Body of pancreas (tissue), 4 donors: ENCODE measurements around the gene CROCC.
"Not testable (repeated sequence)": the region's sequence is repeated elsewhere in the genome, so short reads cannot be mapped to it uniquely, and the experiment has no call there.

Experiments
- POLR2A ChIP-seq, 3 donors: fragments of 450-650 bp; IDR thresholded peaks; one replicate each; pipeline ENCODE4 v1.6.1; 2016; ENCODE audit warnings: antibody characterized with exemption in 3 of 3, mild to moderate bottlenecking in 2 of 3
- TF ChIP-seq, protein P1 (sequence below), 7 experiments: fragments of 450-650 bp in 4 of 7; fragments of 200-600 bp in 3 of 7; sonication (generic) in 3 of 7; IDR thresholded peaks; one replicate each; pipeline ENCODE4 v1.5.1; 2016 to 2019; ENCODE audit warnings: antibody characterized with exemption in 7 of 7

DNA sequence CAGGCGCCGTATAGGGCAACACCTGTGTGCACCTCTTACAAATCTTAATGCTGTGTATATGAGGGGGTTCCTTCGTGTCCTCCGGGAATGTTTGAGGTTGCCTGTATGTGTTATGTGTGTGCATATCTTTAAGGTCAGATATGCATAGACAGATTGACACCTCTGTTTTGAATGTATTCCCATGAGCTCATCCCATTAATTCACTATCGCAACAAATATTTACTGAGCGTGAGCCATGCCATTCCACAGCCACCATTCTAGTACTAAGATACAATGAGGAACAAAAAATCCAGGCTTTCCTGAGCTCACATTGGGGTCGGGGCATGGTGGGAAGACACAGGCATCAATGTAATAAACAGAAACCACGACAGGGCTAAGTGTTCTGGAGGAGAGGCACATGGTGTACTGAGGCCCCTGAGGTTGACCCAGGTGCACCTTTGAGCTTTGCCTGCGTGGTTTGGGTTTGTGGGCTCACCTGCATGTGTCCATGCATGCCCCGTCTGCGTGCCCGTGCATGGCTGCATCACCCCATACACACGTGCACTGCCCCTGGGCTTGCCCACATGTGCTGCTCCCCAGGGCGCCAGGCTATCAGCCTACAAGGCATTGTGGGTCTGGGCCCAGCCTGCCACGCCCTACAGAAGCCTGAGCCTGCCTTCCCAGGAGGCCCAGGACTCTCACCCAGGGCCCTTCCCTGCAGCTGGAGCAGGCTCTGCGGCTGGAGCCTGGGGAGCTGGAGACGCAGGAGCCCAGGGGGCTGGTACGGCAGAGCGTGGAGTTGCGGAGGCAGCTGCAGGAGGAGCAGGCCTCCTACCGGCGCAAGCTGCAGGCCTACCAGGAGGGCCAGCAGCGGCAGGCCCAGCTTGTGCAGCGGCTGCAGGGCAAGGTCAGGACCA is 7.7 kb downstream of the CROCC start:
- TF ChIP-seq, protein P1, sequence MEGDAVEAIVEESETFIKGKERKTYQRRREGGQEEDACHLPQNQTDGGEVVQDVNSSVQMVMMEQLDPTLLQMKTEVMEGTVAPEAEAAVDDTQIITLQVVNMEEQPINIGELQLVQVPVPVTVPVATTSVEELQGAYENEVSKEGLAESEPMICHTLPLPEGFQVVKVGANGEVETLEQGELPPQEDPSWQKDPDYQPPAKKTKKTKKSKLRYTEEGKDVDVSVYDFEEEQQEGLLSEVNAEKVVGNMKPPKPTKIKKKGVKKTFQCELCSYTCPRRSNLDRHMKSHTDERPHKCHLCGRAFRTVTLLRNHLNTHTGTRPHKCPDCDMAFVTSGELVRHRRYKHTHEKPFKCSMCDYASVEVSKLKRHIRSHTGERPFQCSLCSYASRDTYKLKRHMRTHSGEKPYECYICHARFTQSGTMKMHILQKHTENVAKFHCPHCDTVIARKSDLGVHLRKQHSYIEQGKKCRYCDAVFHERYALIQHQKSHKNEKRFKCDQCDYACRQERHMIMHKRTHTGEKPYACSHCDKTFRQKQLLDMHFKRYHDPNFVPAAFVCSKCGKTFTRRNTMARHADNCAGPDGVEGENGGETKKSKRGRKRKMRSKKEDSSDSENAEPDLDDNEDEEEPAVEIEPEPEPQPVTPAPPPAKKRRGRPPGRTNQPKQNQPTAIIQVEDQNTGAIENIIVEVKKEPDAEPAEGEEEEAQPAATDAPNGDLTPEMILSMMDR (IDR thresholded peaks at IDR 0.05) = not testable (repeated sequence)
- TF ChIP-seq POLR2A (IDR thresholded peaks at IDR 0.05) = not testable (repeated sequence)
